Measurements from ENCODE around the gene SLC37A2.
A peak's percentile ranks its signal among the peaks of the same experiment; 100 is the strongest.

Gene SLC37A2

DNA sequence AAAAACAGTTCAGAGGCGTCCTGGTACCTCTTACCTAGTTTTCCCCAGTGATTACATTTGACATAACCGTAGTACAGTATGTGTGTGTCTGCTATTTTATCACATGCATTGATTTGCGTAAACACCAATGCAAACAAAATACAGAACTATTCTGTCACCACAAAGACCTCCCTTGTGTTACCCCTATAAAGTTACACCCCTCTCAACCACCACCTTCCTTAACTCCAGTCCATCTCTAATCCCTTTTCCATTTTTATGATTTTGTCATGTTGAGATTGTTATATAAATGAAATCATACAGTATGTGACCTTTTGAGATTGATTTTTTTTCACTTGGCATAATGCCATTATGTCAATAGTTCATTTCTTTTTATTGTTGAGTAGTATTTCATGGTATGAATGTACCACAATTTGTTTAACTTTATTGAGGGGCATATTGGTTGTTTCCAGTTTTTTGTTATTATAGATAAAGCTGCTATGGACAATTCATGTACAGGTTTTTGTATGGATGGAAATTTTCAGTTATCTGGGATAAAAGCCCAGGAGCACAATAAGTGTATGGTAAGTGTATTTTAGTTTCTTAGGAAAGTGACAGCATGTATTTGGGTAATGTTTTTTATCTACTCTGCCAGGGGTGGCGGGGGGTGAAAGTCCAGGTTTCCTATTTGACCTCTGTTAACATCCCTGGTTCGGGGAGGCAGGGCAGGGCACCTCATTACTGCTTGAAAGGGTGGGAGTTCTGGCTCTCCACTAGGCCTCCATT, 6.0 kb upstream of the SLC37A2 start:
- Histone ChIP-seq H3K27me3 (ENCODE audit: control insufficient read depth in 3 of 3, insufficient read depth in 3 of 3, low read depth in 1 of 3, low read length in 3 of 3) (peaks cover 0 to 11% (median 11%) of the 10 kb centered on the region in 3 experiments), H3K36me3 (replicated peaks in 1 of 2; ENCODE audit: control insufficient read depth in 2 of 2, insufficient read depth in 2 of 2, low read length in 2 of 2) (peaks cover 0 to 2% of the 10 kb centered on the region in 2 donors), H2BK15ac (ENCODE audit: low read length) (no peak overlapping the region), H3K14ac (ENCODE audit: low read length) (no peak overlapping the region), H3K23ac (ENCODE audit: low read depth, low read length, poor library complexity) (no peak overlapping the region), H2AK5ac (ENCODE audit: low read depth, low read length) (no peak overlapping the region), H4K91ac (ENCODE audit: low read depth, low read length, poor library complexity) (no peak overlapping the region), H3K4me1 (ENCODE audit: control insufficient read depth in 2 of 2, insufficient read depth in 1 of 2, low read depth in 1 of 2, low read length in 2 of 2) (peaks cover 0 to 5% of the 10 kb centered on the region in 2 donors), H3K79me1 (ENCODE audit: low read depth, low read length) (no peaks in the 10 kb centered on the region), H3K9ac (ENCODE audit: low read depth, low read length, poor library complexity) (no peak overlapping the region), H4K8ac (ENCODE audit: low read depth, low read length) (no peak overlapping the region), H2BK5ac (ENCODE audit: low read length) (no peak overlapping the region), H3K4me2 (ENCODE audit: insufficient read depth, low read length, poor library complexity, severe bottlenecking) (no peak overlapping the region), H3K4me3 (ENCODE audit: low read length in 2 of 2) (no peak overlapping the region), H3K18ac (ENCODE audit: low read length) (no peak overlapping the region), H3K27ac (replicated peaks; ENCODE audit: low read length) (no peak overlapping the region), H3K9me3 (replicated peaks in 1 of 2; ENCODE audit: control insufficient read depth in 2 of 2, insufficient read depth in 1 of 2, low read depth in 1 of 2, low read length in 2 of 2) (peaks cover 0 to 2% of the 10 kb centered on the region in 2 donors), H3K4ac (ENCODE audit: low read length) (no peak overlapping the region), H2BK120ac (ENCODE audit: low read depth, low read length) (no peak overlapping the region), H2AFZ (ENCODE audit: low read length) (no peak overlapping the region), H2BK12ac (ENCODE audit: low read length) (no peak overlapping the region)
- WGBS, 2 donors (ENCODE audit: extremely low coverage in 2 of 2, insufficient read length in 2 of 2, insufficient replicate concordance in 1 of 2): no CpG with 5 or more reads among the region's 5 CpGs
- DNase-seq (ENCODE audit: low spot score): no peak

DNA sequence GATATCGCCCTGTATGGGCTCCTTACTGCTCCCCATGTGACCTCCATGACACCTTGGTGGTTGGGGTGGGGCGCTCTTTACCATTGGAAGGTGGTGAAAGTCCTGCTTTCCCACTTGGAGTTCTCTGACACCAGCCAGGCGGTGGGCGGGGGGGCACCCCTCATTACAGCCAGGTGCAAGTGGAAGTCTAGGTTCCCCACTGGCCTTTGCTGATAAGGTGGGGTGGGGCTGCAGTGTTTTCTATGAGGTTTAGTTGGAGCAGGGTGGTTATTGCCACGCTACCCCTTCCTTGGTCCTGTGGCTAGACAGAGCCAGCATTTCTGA, 5.5 kb upstream of the SLC37A2 start:
- H3K4me1 ChIP-seq (ENCODE audit: control insufficient read depth in 2 of 2, insufficient read depth in 1 of 2, low read depth in 1 of 2, low read length in 2 of 2): peaks cover 0 to 7% of the 10 kb centered on the region in 2 donors
- no peak overlapping the region for H3K14ac ChIP-seq (ENCODE audit: low read length)
- H3K23ac ChIP-seq (ENCODE audit: low read depth, low read length, poor library complexity): peak overlapping the region; percentile 49
- H3K9me3 ChIP-seq (replicated peaks in 1 of 2; ENCODE audit: control insufficient read depth in 2 of 2, insufficient read depth in 1 of 2, low read depth in 1 of 2, low read length in 2 of 2): peaks cover 0 to 2% of the 10 kb centered on the region in 2 donors
- peaks cover 0 to 2% of the 10 kb centered on the region in 2 donors for H3K36me3 ChIP-seq (replicated peaks in 1 of 2; ENCODE audit: control insufficient read depth in 2 of 2, insufficient read depth in 2 of 2, low read length in 2 of 2)
- no peak overlapping the region for H2BK15ac ChIP-seq (ENCODE audit: low read length)
- H4K8ac ChIP-seq (ENCODE audit: low read depth, low read length): no peak overlapping the region
- H3K79me1 ChIP-seq (ENCODE audit: low read depth, low read length): no peaks in the 10 kb centered on the region
- H3K4me3 ChIP-seq (ENCODE audit: low read length in 2 of 2): no peak overlapping the region
- no peak overlapping the region for H3K4ac ChIP-seq (ENCODE audit: low read length)
- H2BK120ac ChIP-seq (ENCODE audit: low read depth, low read length): no peak overlapping the region
- no peak overlapping the region for H3K9ac ChIP-seq (ENCODE audit: low read depth, low read length, poor library complexity)
- no peak overlapping the region for H3K18ac ChIP-seq (ENCODE audit: low read length)
- no peak overlapping the region for H2AFZ ChIP-seq (ENCODE audit: low read length)
- no peak overlapping the region for H4K91ac ChIP-seq (ENCODE audit: low read depth, low read length, poor library complexity)
- no peak for DNase-seq (ENCODE audit: low spot score)
- no peak overlapping the region for H2BK12ac ChIP-seq (ENCODE audit: low read length)
- H3K27ac ChIP-seq (replicated peaks; ENCODE audit: low read length): no peak overlapping the region
- H3K4me2 ChIP-seq (ENCODE audit: insufficient read depth, low read length, poor library complexity, severe bottlenecking): no peak overlapping the region
- no peak overlapping the region for H2AK5ac ChIP-seq (ENCODE audit: low read depth, low read length)
- peaks cover 0 to 16% (median 16%) of the 10 kb centered on the region in 3 experiments for H3K27me3 ChIP-seq (ENCODE audit: control insufficient read depth in 3 of 3, insufficient read depth in 3 of 3, low read depth in 1 of 3, low read length in 3 of 3)
- WGBS, 2 donors (ENCODE audit: extremely low coverage in 2 of 2, insufficient read length in 2 of 2, insufficient replicate concordance in 1 of 2): no CpG with 5 or more reads among the region's 5 CpGs
- no peak overlapping the region for H2BK5ac ChIP-seq (ENCODE audit: low read length)

DNA sequence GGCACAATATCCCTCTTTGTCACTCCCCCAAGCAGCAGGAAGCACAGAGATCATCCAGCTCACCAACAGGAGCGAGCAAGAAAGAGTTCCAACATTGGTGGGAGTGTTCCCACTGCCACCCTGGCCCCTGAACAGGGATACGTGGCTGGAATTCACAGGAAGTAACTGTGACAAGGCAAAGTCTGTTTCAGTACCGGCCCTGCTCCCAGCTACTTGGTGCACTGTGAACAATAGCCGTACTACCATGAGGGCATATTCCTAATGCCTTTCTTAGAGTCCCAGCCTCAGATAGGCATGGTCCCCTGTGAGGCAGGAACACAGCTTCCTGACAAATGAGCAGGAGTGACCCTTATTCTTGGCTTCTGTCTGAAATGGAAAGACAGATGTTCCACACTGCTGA, 1.8 kb upstream of the SLC37A2 start:
- H2AK5ac ChIP-seq (ENCODE audit: low read depth, low read length): no peak overlapping the region
- H3K4me3 ChIP-seq (ENCODE audit: low read length in 2 of 2): no peak overlapping the region
- H2BK12ac ChIP-seq (ENCODE audit: low read length): no peak overlapping the region
- H2BK15ac ChIP-seq (ENCODE audit: low read length): no peak overlapping the region
- no peak overlapping the region for H3K14ac ChIP-seq (ENCODE audit: low read length)
- H2BK5ac ChIP-seq (ENCODE audit: low read length): no peak overlapping the region
- no peaks in the 10 kb centered on the region for H3K36me3 ChIP-seq (replicated peaks in 1 of 2; ENCODE audit: control insufficient read depth in 2 of 2, insufficient read depth in 2 of 2, low read length in 2 of 2)
- no peak overlapping the region for H4K8ac ChIP-seq (ENCODE audit: low read depth, low read length)
- H3K4me1 ChIP-seq (ENCODE audit: control insufficient read depth in 2 of 2, insufficient read depth in 1 of 2, low read depth in 1 of 2, low read length in 2 of 2): peaks cover 0 to 6% of the 10 kb centered on the region in 2 donors
- no peak overlapping the region for H3K9ac ChIP-seq (ENCODE audit: low read depth, low read length, poor library complexity)
- DNase-seq (ENCODE audit: low spot score): no peak
- no peak overlapping the region for H2BK120ac ChIP-seq (ENCODE audit: low read depth, low read length)
- no peak overlapping the region for H3K4me2 ChIP-seq (ENCODE audit: insufficient read depth, low read length, poor library complexity, severe bottlenecking)
- H3K27ac ChIP-seq (replicated peaks; ENCODE audit: low read length): no peak overlapping the region
- H3K18ac ChIP-seq (ENCODE audit: low read length): no peak overlapping the region
- H3K79me1 ChIP-seq (ENCODE audit: low read depth, low read length): no peaks in the 10 kb centered on the region
- H4K91ac ChIP-seq (ENCODE audit: low read depth, low read length, poor library complexity): no peak overlapping the region
- H3K9me3 ChIP-seq (replicated peaks in 1 of 2; ENCODE audit: control insufficient read depth in 2 of 2, insufficient read depth in 1 of 2, low read depth in 1 of 2, low read length in 2 of 2): no peaks in the 10 kb centered on the region
- peaks cover 0 to 52% (median 28%) of the 10 kb centered on the region in 3 experiments for H3K27me3 ChIP-seq (ENCODE audit: control insufficient read depth in 3 of 3, insufficient read depth in 3 of 3, low read depth in 1 of 3, low read length in 3 of 3)
- H2AFZ ChIP-seq (ENCODE audit: low read length): no peak overlapping the region
- H3K23ac ChIP-seq (ENCODE audit: low read depth, low read length, poor library complexity): no peak overlapping the region
- no CpG with 5 or more reads among the region's 4 CpGs for WGBS, 2 donors (ENCODE audit: extremely low coverage in 2 of 2, insufficient read length in 2 of 2, insufficient replicate concordance in 1 of 2)
- no peak overlapping the region for H3K4ac ChIP-seq (ENCODE audit: low read length)

GRCh38 chr11:125062218-125062930, 731 bp upstream of the SLC37A2 start:
- H2AFZ ChIP-seq (ENCODE audit: low read length): peak overlapping the region; percentile 98
- peak overlapping the region; percentile 29 for H3K23ac ChIP-seq (ENCODE audit: low read depth, low read length, poor library complexity)
- H3K79me1 ChIP-seq (ENCODE audit: low read depth, low read length): no peaks in the 10 kb centered on the region
- H2BK5ac ChIP-seq (ENCODE audit: low read length): peak overlapping the region; percentile 16
- H2BK12ac ChIP-seq (ENCODE audit: low read length): peak overlapping the region; percentile 96
- H3K4me3 ChIP-seq (ENCODE audit: low read length in 2 of 2): peak overlapping the region; percentile 56 to 81
- H3K9me3 ChIP-seq (replicated peaks in 1 of 2; ENCODE audit: control insufficient read depth in 2 of 2, insufficient read depth in 1 of 2, low read depth in 1 of 2, low read length in 2 of 2): no peaks in the 10 kb centered on the region
- no peak for DNase-seq (ENCODE audit: low spot score)
- H2BK15ac ChIP-seq (ENCODE audit: low read length): peak overlapping the region; percentile 43
- no peak overlapping the region for H3K4ac ChIP-seq (ENCODE audit: low read length)
- H3K9ac ChIP-seq (ENCODE audit: low read depth, low read length, poor library complexity): peak overlapping the region; percentile 90
- no peak overlapping the region for H4K91ac ChIP-seq (ENCODE audit: low read depth, low read length, poor library complexity)
- peak overlapping the region; percentile 32 for H2AK5ac ChIP-seq (ENCODE audit: low read depth, low read length)
- no peak overlapping the region for H4K8ac ChIP-seq (ENCODE audit: low read depth, low read length)
- no CpG with 5 or more reads among the region's 19 CpGs for WGBS, 2 donors (ENCODE audit: extremely low coverage in 2 of 2, insufficient read length in 2 of 2, insufficient replicate concordance in 1 of 2)
- H3K4me2 ChIP-seq (ENCODE audit: insufficient read depth, low read length, poor library complexity, severe bottlenecking): peak overlapping the region; percentile 100
- peaks cover 0 to 53% (median 28%) of the 10 kb centered on the region in 3 experiments for H3K27me3 ChIP-seq (ENCODE audit: control insufficient read depth in 3 of 3, insufficient read depth in 3 of 3, low read depth in 1 of 3, low read length in 3 of 3)
- no peaks in the 10 kb centered on the region for H3K36me3 ChIP-seq (replicated peaks in 1 of 2; ENCODE audit: control insufficient read depth in 2 of 2, insufficient read depth in 2 of 2, low read length in 2 of 2)
- H3K14ac ChIP-seq (ENCODE audit: low read length): no peak overlapping the region
- H3K4me1 ChIP-seq (ENCODE audit: control insufficient read depth in 2 of 2, insufficient read depth in 1 of 2, low read depth in 1 of 2, low read length in 2 of 2): peaks cover 0 to 6% of the 10 kb centered on the region in 2 donors
- peak overlapping the region; percentile 92 for H3K18ac ChIP-seq (ENCODE audit: low read length)
- H2BK120ac ChIP-seq (ENCODE audit: low read depth, low read length): peak overlapping the region; percentile 77
- no peak overlapping the region for H3K27ac ChIP-seq (replicated peaks; ENCODE audit: low read length)
